Dermis microvascular lymphatic vessel endothelial cell (primary cell): ENCODE data around the gene XPR1. TPM values are rescaled to one million over a fixed set of nuclear protein-coding genes. Genes with fewer than 3 reads are reported as not detected.
"Not testable (repeated sequence)": the region's sequence is repeated elsewhere in the genome, so short reads cannot be mapped to it uniquely, and the experiment has no call there.

Source experiments
- DNase-seq, 2 donors: peaks; one replicate each; pipeline versions ENCODE4 v3.0.0 to v3.0.0-alpha.2; 2010; ENCODE audit warnings: low read depth in 2 of 2
- total RNA-seq: library from RNA; depleted of rRNA; stranded (reverse); fragments of >200 nt; gene quantifications from 2 replicates; pipeline ENCODE4 v1.2.1, GENCODE V29; 2014

Gene XPR1
- total RNA-seq, 1 donor from 2014 or later = 29.3 TPM

GRCh38 chr1:180644526-180645192 lies 12.8 kb downstream of the XPR1 start:
- no peak for DNase-seq

- not testable (repeated sequence) for DNase-seq
Measured at GRCh38 chr1:180645261-180645660, 13.4 kb downstream of the XPR1 start.

GRCh38 chr1:180646093-180646492 lies 14.3 kb downstream of the XPR1 start:
- no peak for DNase-seq

GRCh38 chr1:180646547-180646946 lies 14.7 kb downstream of the XPR1 start:
- no peak for DNase-seq

GRCh38 chr1:180652792-180653191 lies 21.0 kb downstream of the XPR1 start:
- no peak for DNase-seq

GRCh38 chr1:180662709-180663108 lies 30.9 kb downstream of the XPR1 start:
- DNase-seq = no peak

GRCh38 chr1:180670681-180671080 lies 38.9 kb downstream of the XPR1 start:
- no peak for DNase-seq

- no peak for DNase-seq
Measured at GRCh38 chr1:180672105-180672504, 40.3 kb downstream of the XPR1 start.

GRCh38 chr1:180672505-180672904 lies 40.7 kb downstream of the XPR1 start:
- DNase-seq = no peak

GRCh38 chr1:180674603-180675530 lies 43.0 kb downstream of the XPR1 start:
- peak in 1 of 2 donors; percentile 6 for DNase-seq

- peak in 1 of 2 donors; percentile 58 for DNase-seq
Measured at GRCh38 chr1:180675586-180675985, 43.8 kb downstream of the XPR1 start.

- peak in 1 of 2 donors; percentile 29 for DNase-seq
Measured at GRCh38 chr1:180680558-180681144, 48.8 kb downstream of the XPR1 start.

- DNase-seq = not testable (repeated sequence)
Measured at GRCh38 chr1:180683117-180683516, 51.3 kb downstream of the XPR1 start.

- DNase-seq = no peak
Measured at GRCh38 chr1:180691322-180691913, 59.6 kb downstream of the XPR1 start.

GRCh38 chr1:180693564-180694244 lies 61.9 kb downstream of the XPR1 start:
- no peak for DNase-seq

- no peak for DNase-seq
Measured at GRCh38 chr1:180695282-180695681, 63.5 kb downstream of the XPR1 start.

- no peak for DNase-seq
Measured at GRCh38 chr1:180696361-180696760, 64.5 kb downstream of the XPR1 start.

- DNase-seq = no peak
Measured at GRCh38 chr1:180698580-180698979, 66.8 kb downstream of the XPR1 start.

- not testable (repeated sequence) for DNase-seq
Measured at GRCh38 chr1:180702376-180702775, 70.6 kb downstream of the XPR1 start.

- DNase-seq = not testable (repeated sequence)
Measured at GRCh38 chr1:180710746-180711145, 78.9 kb downstream of the XPR1 start.

GRCh38 chr1:180711260-180711659 lies 79.4 kb downstream of the XPR1 start:
- DNase-seq = not testable (repeated sequence)
